Endothelial cell of umbilical vein (primary cell): ENCODE data around the gene IL36B. TPM values are rescaled to one million over a fixed set of nuclear protein-coding genes. Genes with fewer than 3 reads are reported as not detected.

ENCODE experiments used
- BruUV-seq: library from RNA; stranded (reverse); fragments of 400-500 nt; replicated peaks from 2 replicates; lab custom pipeline; 2021; lab: Mats Ljungman, UMichigan
- CTCF ChIA-PET: fragments of 300-600, 350-600 bp; sonication (Branson Sonifier 250); formaldehyde crosslinking; loops from one replicate; lab custom pipeline; 2021; ENCODE audit warnings: antibody characterized with exemption, inconsistent platforms; lab: Charles Lee
- POLR2A ChIA-PET: fragments of 300-600, 350-600 bp; sonication (Branson Sonifier 250); formaldehyde crosslinking; loops from one replicate; lab custom pipeline; 2021; ENCODE audit warnings: antibody characterized with exemption, inconsistent platforms; lab: Charles Lee
- DNase-seq: peaks from one replicate; pipeline ENCODE4 v3.0.0-alpha.2; 2011; ENCODE audit warnings: low read depth, low spot score
- FAIRE-seq: peaks from 2 replicates; lab custom pipeline; 2011; peaks lifted over from hg19 to GRCh38; lab: Jason Lieb, UNC
- H2AFZ ChIP-seq: 2 replicates; pipeline ENCODE4 v1.6.0; 2012; ENCODE audit warnings: low read depth, low read length, control low read depth, inconsistent platforms
- H3K27ac ChIP-seq: 2 replicates; pipeline ENCODE4 v1.5.1; 2011; ENCODE audit warnings: low read depth, mild to moderate bottlenecking, control low read depth, low read length, moderate library complexity; ENCODE audit not compliant: insufficient read depth
- H3K27me3 ChIP-seq, 2 experiments: 2 replicates each; pipeline versions ENCODE4 v1.6.0 to v1.6.1; 2011; ENCODE audit warnings: low read length in 2 of 2, mixed read lengths in 1 of 2; ENCODE audit not compliant: control insufficient read depth in 2 of 2, insufficient read depth in 2 of 2
- H3K36me3 ChIP-seq, 2 experiments: 2 replicates in 1 of 2; 3 replicates in 1 of 2; pipeline ENCODE4 v1.5.1; 2011; ENCODE audit warnings: low read length in 2 of 2, mild to moderate bottlenecking in 1 of 2, moderate library complexity in 1 of 2; ENCODE audit not compliant: control insufficient read depth in 2 of 2, insufficient read depth in 2 of 2; ENCODE audit errors: extremely low read depth in 1 of 2
- H3K4me1 ChIP-seq: 3 replicates; pipeline ENCODE4 v1.5.1; 2011; ENCODE audit warnings: mild to moderate bottlenecking, low read length; ENCODE audit not compliant: control insufficient read depth, insufficient read depth; ENCODE audit errors: extremely low read depth
- H3K4me2 ChIP-seq: 2 replicates; pipeline ENCODE4 v1.6.1; 2011; ENCODE audit warnings: low read length, control low read depth, mixed read lengths; ENCODE audit not compliant: insufficient read depth
- H3K4me3 ChIP-seq, 3 experiments: fragments of 200-600 bp in 1 of 3; sonication (generic), shearing (Covaris generic) in 1 of 3; replicated peaks in 1 of 3; 2 replicates each; pipeline ENCODE4 v1.5.1; 2011 to 2016; ENCODE audit warnings: control low read depth in 3 of 3, low read length in 3 of 3, mild to moderate bottlenecking in 2 of 3, inconsistent platforms in 1 of 3, low read depth in 1 of 3, moderate library complexity in 1 of 3; ENCODE audit not compliant: insufficient read depth in 1 of 3
- H3K79me2 ChIP-seq: 2 replicates; pipeline ENCODE4 v1.6.0; 2012; ENCODE audit warnings: low read length, inconsistent platforms; ENCODE audit not compliant: control insufficient read depth, insufficient read depth
- H3K9ac ChIP-seq: replicated peaks from 2 replicates; pipeline ENCODE3; 2011; ENCODE audit warnings: low read length, control low read depth; ENCODE audit not compliant: insufficient read depth; ENCODE audit errors: extremely low read depth
- H3K9me1 ChIP-seq: replicated peaks from 3 replicates; pipeline ENCODE4 v1.6.0; 2011; ENCODE audit warnings: mild to moderate bottlenecking, low read length; ENCODE audit not compliant: control insufficient read depth, insufficient read depth; ENCODE audit errors: extremely low read depth
- H3K9me3 ChIP-seq: replicated peaks from 2 replicates; pipeline ENCODE4 v1.5.1; 2012; ENCODE audit warnings: low read length, inconsistent platforms; ENCODE audit not compliant: control insufficient read depth, insufficient read depth
- H4K20me1 ChIP-seq: replicated peaks from 2 replicates; pipeline ENCODE3; 2011; ENCODE audit warnings: mild to moderate bottlenecking, low read length; ENCODE audit not compliant: control insufficient read depth, insufficient read depth; ENCODE audit errors: extremely low read depth
- EZH2 ChIP-seq: IDR thresholded peaks from 2 replicates; pipeline ENCODE4 v1.6.1; 2012; ENCODE audit warnings: borderline replicate concordance, low read depth, mild to moderate bottlenecking, moderate library complexity, low read length, inconsistent platforms; ENCODE audit not compliant: severe bottlenecking
- FOS ChIP-seq: IDR thresholded peaks from 2 replicates; pipeline ENCODE4 v1.6.1; 2011; ENCODE audit warnings: mild to moderate bottlenecking, low read length, moderate library complexity, borderline replicate concordance; ENCODE audit not compliant: insufficient read depth
- GATA2 ChIP-seq: IDR thresholded peaks from 2 replicates; pipeline ENCODE4 v1.7.0; 2011; ENCODE audit warnings: low read depth, mild to moderate bottlenecking, moderate library complexity, mixed read lengths, low read length; ENCODE audit not compliant: insufficient read length, insufficient read depth
- JUN ChIP-seq: IDR thresholded peaks from 2 replicates; pipeline ENCODE4 v1.6.1; 2011; ENCODE audit warnings: borderline replicate concordance, low read depth; ENCODE audit not compliant: insufficient read length, insufficient read depth
- MYC ChIP-seq: IDR thresholded peaks from one replicate; pipeline ENCODE4 v1.6.1; 2011; ENCODE audit warnings: mild to moderate bottlenecking, low read depth, low read length
- POLR2A ChIP-seq: IDR thresholded peaks from 2 replicates; pipeline ENCODE4 v1.6.1; 2012; ENCODE audit warnings: low read depth, mild to moderate bottlenecking, control low read depth, low read length
- POLR2AphosphoS5 ChIP-seq: IDR thresholded peaks from 2 replicates; pipeline ENCODE4 v1.6.1; 2012; ENCODE audit warnings: low read depth, mild to moderate bottlenecking, control low read depth, low read length, moderate library complexity; ENCODE audit not compliant: insufficient read depth
- dilution Hi-C: fragments of 300-500 bp; cut with MboI; formaldehyde crosslinking; loops from one replicate; pipeline ENCODE4 v1.15.0; 2019; ENCODE audit warnings: low sequenced_read_pairs; ENCODE audit not compliant: extremely low pct_ligation_motif_present
- intact Hi-C: fragments of 100-400 bp; cut with micrococcal nuclease; formaldehyde crosslinking; loops from one replicate; pipeline ENCODE4 v1.10.0; 2022
- polyA plus RNA-seq, 4 experiments: library from polyadenylated mRNA; depleted of rRNA in 3 of 4; stranded (reverse) in 3 of 4; unstranded in 1 of 4; fragments of >200 nt; gene quantifications; 2 replicates each; pipeline versions ENCODE4 v1.2.1 to v1.2.3, GENCODE V29; 2011 to 2012; ENCODE audit warnings: missing spikeins in 1 of 4
- total RNA-seq: library from RNA; stranded (reverse); gene quantifications from 2 replicates; pipeline ENCODE4 v1.2.3, GENCODE V29; 2021
- TF ChIP-seq, protein P1 (sequence below), 2 donors: IDR thresholded peaks; 1 replicate in 1 of 2; 2 replicates in 1 of 2; pipeline ENCODE4 v1.5.1; 2011; ENCODE audit warnings: low read length in 2 of 2, mild to moderate bottlenecking in 2 of 2, moderate library complexity in 2 of 2, control low read depth in 1 of 2, inconsistent platforms in 1 of 2, low read depth in 1 of 2; ENCODE audit not compliant: insufficient read depth in 1 of 2; ENCODE audit errors: extremely low read depth in 1 of 2
- TF ChIP-seq, protein P2 (sequence below): IDR thresholded peaks from 2 replicates; pipeline ENCODE4 v1.6.1; 2011; ENCODE audit not compliant: insufficient read depth, insufficient read length

The IL36B gene
- total and polyA plus RNA-seq, 2 donors (not counting 3 experiments of a cell fraction or from before 2014, with no cell fraction given), result not detected

DNA sequence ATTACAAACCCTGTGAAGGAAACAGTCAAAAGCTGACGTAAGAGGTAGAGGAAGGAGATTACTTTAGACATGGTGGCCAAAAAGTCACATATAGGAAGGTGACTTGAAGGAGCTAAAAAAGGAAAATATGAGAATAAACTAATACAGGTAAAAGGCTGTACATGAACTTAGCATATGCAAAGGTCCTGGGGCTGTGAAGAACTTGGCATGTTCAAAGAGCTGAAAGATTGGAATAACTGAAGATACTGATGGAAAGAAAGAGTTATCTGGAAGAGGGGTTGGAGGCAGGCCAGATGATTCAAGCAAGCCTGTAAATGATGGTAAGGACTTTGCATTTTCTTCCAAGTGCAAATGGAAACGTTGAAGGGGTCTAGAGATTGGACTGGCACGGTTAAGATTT lies 34.2 kb downstream of the IL36B start:
- FAIRE-seq (no peak), DNase-seq (no peak)
- H3K79me2 ChIP-seq, result no peaks in the 10 kb centered on the region
- H3K9ac ChIP-seq, result no peak overlapping the region
- CTCF ChIA-PET, result no interaction called here
- no peaks in the 10 kb centered on the region for H3K9me1 ChIP-seq
- no peaks in the 10 kb centered on the region for H4K20me1 ChIP-seq
- H3K4me3 ChIP-seq, result no peak overlapping the region
- dilution Hi-C loops, result no loop called here
- H3K9me3 ChIP-seq, result no peaks in the 10 kb centered on the region
- TF ChIP-seq POLR2A, result no peak
- no peak for TF ChIP-seq JUN
- TF ChIP-seq POLR2AphosphoS5, result no peak
- TF ChIP-seq, protein P1, sequence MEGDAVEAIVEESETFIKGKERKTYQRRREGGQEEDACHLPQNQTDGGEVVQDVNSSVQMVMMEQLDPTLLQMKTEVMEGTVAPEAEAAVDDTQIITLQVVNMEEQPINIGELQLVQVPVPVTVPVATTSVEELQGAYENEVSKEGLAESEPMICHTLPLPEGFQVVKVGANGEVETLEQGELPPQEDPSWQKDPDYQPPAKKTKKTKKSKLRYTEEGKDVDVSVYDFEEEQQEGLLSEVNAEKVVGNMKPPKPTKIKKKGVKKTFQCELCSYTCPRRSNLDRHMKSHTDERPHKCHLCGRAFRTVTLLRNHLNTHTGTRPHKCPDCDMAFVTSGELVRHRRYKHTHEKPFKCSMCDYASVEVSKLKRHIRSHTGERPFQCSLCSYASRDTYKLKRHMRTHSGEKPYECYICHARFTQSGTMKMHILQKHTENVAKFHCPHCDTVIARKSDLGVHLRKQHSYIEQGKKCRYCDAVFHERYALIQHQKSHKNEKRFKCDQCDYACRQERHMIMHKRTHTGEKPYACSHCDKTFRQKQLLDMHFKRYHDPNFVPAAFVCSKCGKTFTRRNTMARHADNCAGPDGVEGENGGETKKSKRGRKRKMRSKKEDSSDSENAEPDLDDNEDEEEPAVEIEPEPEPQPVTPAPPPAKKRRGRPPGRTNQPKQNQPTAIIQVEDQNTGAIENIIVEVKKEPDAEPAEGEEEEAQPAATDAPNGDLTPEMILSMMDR (IDR thresholded peaks at IDR 0.05; ENCODE audit: extremely low read depth in 1 of 2, insufficient read depth in 1 of 2, low read depth in 1 of 2, low read length in 2 of 2), result no peak
- TF ChIP-seq EZH2, result no peak
- TF ChIP-seq GATA2, result no peak
- TF ChIP-seq MYC, result no peak
- TF ChIP-seq, protein P2, sequence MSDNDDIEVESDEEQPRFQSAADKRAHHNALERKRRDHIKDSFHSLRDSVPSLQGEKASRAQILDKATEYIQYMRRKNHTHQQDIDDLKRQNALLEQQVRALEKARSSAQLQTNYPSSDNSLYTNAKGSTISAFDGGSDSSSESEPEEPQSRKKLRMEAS, result no peak
- TF ChIP-seq FOS, result no peak
- POLR2A ChIA-PET, result no interaction called here
- no peak overlapping the region for H3K27ac ChIP-seq
- H3K27me3 ChIP-seq, result no peaks in the 10 kb centered on the region
- H3K4me2 ChIP-seq, result no peak overlapping the region
- intact Hi-C loops, result no loop called here
- no peaks in the 10 kb centered on the region for H3K36me3 ChIP-seq
- BruUV-seq, result no TSS peak
- H2AFZ ChIP-seq, result no peak overlapping the region
- no peaks in the 10 kb centered on the region for H3K4me1 ChIP-seq
